SJSA1 (cell line): ENCODE data around the gene LTF. TPM values are rescaled to one million over a fixed set of nuclear protein-coding genes. Genes with fewer than 3 reads are reported as not detected.
"Not testable (repeated sequence)": the region's sequence is repeated elsewhere in the genome, so short reads cannot be mapped to it uniquely, and the experiment has no call there.

Source experiments
- DNase-seq, 2 experiments: peaks; one replicate each; pipeline ENCODE4 v3.0.0-alpha.2; 2015 to 2020; ENCODE audit warnings: low spot score in 2 of 2, low read depth in 1 of 2
- H3K27ac ChIP-seq: fragments of 250-450 bp; sonication (Bioruptor Pico); 2 replicates; pipeline ENCODE4 v1.5.1; 2020; ENCODE audit warnings: mild to moderate bottlenecking, moderate library complexity
- H3K27me3 ChIP-seq: fragments of 250-450 bp; sonication (Bioruptor Pico); replicated peaks from 2 replicates; pipeline ENCODE4 v1.5.1; 2020; ENCODE audit warnings: mild to moderate bottlenecking, moderate library complexity
- H3K36me3 ChIP-seq: fragments of 250-450 bp; sonication (Bioruptor Pico); 2 replicates; pipeline ENCODE4 v1.5.1; 2020; ENCODE audit warnings: mild to moderate bottlenecking
- H3K4me1 ChIP-seq: fragments of 250-450 bp; sonication (Bioruptor Pico); replicated peaks from 2 replicates; pipeline ENCODE4 v1.6.1; 2021; ENCODE audit warnings: mild to moderate bottlenecking
- H3K4me3 ChIP-seq: fragments of 250-450 bp; sonication (Bioruptor Pico); 2 replicates; pipeline ENCODE4 v1.5.1; 2020; ENCODE audit warnings: mild to moderate bottlenecking
- H3K9me3 ChIP-seq: fragments of 250-450 bp; sonication (Bioruptor Pico); replicated peaks from 2 replicates; pipeline ENCODE4 v1.5.1; 2020; ENCODE audit warnings: mild to moderate bottlenecking
- total RNA-seq: library from RNA; depleted of rRNA; stranded (reverse); fragments of >200 nt; shearing (Covaris generic); gene quantifications from 2 replicates; pipeline ENCODE4 v1.2.3, GENCODE V29; 2014

The LTF gene
- total RNA-seq, 1 experiment from 2014 or later = 0.08 TPM

DNA sequence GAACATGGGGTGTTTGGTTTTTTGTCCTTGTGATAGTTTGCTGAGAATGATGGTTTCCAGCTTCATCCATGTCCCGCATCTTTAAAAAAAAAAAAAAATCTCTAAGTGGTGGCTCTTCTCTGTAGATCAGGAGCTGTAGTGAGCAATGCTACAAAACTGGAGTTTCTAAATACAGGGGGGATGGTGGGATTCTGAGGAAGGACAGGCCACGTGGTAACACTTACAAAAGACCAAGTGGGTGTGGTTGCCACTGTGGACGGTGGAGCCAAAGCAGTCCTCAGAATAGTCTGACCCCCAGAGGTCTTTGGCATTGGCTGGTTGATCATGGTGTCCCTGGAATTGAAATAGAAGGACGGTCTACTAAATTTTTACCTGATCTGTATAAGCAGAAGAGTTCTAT is 50.0 kb downstream of the LTF start:
- H3K27ac ChIP-seq = no peak overlapping the region
- H3K9me3 ChIP-seq = no peaks in the 10 kb centered on the region
- DNase-seq = no peak
- H3K36me3 ChIP-seq = no peaks in the 10 kb centered on the region
- H3K4me3 ChIP-seq = no peak overlapping the region
- peaks cover 4% of the 10 kb centered on the region for H3K4me1 ChIP-seq
- no peaks in the 10 kb centered on the region for H3K27me3 ChIP-seq

DNA sequence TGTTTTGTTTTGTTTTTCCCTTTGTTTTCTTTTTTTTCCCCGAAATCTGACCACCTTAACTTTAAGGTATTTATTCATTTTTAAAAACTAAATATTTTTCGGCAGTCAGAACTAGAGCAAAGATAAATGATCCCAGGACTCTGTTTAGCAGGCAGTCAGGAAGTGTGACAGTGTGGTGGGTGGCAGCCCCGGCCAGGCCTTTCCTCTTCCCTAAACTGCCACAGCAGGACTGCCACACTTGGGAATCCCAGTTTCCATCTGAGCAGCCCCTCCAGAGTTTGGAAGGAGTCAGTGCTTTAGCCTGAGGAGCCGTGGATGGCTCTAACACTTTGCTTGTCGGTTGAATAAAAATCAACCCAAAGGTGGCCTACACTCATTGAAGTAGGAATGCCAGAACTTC is 50.8 kb downstream of the LTF start:
- Histone ChIP-seq H3K9me3 (no peaks in the 10 kb centered on the region), H3K27me3 (no peaks in the 10 kb centered on the region), H3K27ac (no peak overlapping the region), H3K4me3 (no peak overlapping the region), H3K36me3 (no peaks in the 10 kb centered on the region), H3K4me1 (peaks cover 4% of the 10 kb centered on the region)
- DNase-seq = no peak

DNA sequence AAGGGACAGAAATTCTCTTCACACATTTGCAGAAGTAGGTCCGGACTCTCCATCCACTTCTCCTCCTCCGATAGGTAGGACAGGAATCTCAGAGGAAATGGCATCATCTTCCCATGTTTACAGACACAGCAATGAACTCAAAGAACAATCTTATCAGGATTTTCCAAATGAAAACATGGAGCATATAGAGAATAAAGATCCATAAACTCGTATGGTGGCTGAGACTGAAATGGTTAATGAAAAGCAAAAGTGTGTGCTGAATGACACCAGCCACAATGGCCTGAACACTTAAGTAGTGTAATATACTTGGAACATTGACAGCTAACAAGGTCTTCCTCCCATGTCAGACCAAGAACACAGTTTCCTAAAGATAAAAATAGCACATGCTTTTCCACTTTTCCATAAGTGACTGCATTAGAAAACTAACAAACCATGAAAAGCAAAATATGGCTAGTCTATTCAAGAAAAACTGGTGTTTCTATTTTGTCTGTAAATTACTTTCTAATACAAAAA is 51.9 kb downstream of the LTF start:
- no peaks in the 10 kb centered on the region for H3K9me3 ChIP-seq
- DNase-seq = no peak
- H3K4me1 ChIP-seq = peaks cover 11% of the 10 kb centered on the region
- H3K27me3 ChIP-seq = no peaks in the 10 kb centered on the region
- no peak overlapping the region for H3K27ac ChIP-seq
- H3K36me3 ChIP-seq = no peaks in the 10 kb centered on the region
- H3K4me3 ChIP-seq = no peak overlapping the region

DNA sequence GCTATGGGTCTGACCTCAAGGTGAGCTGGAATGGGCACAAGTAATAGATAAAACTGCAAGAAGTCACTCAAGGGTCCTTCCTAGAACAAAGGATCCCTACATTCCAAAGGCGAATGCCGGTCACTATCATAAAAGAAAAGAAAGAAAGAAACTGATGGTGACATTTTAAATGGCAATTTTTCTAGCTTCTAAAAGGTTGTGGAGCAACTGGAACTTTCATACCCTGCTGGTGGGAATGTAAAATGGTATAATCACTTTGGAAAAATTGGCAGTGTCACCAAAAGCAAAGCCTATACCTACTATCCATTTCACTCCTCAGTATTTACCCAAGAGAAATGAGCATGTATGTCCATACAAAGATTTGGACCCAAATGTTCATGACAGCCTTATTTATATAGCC is 53.4 kb downstream of the LTF start:
- Histone ChIP-seq H3K36me3 (no peaks in the 10 kb centered on the region), H3K27ac (no peak overlapping the region), H3K9me3 (no peaks in the 10 kb centered on the region), H3K27me3 (no peaks in the 10 kb centered on the region), H3K4me3 (no peak overlapping the region), H3K4me1 (peaks cover 26% of the 10 kb centered on the region)
- DNase-seq = no peak

GRCh38 chr3:46410669-46411068 is 54.0 kb downstream of the LTF start:
- H3K27ac ChIP-seq = no peak overlapping the region
- peaks cover 32% of the 10 kb centered on the region for H3K4me1 ChIP-seq
- H3K36me3 ChIP-seq = no peaks in the 10 kb centered on the region
- DNase-seq = no peak
- no peak overlapping the region for H3K4me3 ChIP-seq
- H3K27me3 ChIP-seq = no peaks in the 10 kb centered on the region
- no peaks in the 10 kb centered on the region for H3K9me3 ChIP-seq

DNA sequence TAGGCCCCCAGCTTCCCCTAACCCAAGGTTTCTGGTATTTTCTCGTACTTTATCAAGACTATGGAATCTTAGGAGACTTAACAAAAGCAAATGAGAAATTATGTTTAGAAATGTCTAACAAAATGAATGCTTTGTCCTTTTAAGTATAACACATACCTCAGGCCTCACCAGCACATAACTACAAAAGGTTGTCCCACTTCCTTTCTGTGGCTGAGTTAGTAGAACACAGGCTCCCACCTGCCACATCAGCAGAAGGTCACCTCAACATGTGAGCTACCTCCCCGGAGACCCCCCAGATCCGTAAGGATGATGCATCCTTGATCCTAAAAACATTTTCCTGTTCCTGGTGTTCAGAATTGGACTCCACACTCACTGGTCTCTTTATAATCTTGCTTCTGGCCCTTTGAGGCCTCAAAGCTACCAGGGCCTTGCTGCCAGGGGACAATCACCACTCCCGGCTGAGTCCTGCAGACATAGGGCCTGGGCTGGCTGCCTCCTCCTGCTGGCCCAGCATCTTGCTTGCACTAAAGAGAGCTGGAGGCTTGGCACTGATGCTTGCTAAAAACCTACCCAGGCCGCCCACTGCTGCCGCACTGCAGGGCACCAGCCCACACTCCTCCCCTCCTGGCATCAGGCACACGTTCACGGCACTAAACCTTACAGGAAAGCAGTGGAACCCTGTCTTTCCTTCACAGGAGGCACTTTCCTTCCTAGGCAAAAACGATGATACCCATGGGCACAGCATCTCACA is 54.8 kb downstream of the LTF start:
- Histone ChIP-seq H3K4me3 (no peak overlapping the region), H3K9me3 (no peaks in the 10 kb centered on the region), H3K27ac (no peak overlapping the region), H3K4me1 (peaks cover 40% of the 10 kb centered on the region), H3K36me3 (no peaks in the 10 kb centered on the region), H3K27me3 (no peaks in the 10 kb centered on the region)
- DNase-seq = no peak

DNA sequence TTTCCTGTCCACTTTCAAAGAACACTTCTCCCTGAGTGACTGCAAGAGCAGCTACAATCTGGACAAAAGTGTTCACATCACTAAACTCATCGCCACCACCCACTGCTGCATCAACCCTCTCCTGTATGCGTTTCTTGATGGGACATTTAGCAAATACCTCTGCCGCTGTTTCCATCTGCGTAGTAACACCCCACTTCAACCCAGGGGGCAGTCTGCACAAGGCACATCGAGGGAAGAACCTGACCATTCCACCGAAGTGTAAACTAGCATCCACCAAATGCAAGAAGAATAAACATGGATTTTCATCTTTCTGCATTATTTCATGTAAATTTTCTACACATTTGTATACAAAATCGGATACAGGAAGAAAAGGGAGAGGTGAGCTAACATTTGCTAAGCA is 55.9 kb downstream of the LTF start:
- Histone ChIP-seq H3K4me3 (no peak overlapping the region), H3K27me3 (no peaks in the 10 kb centered on the region), H3K27ac (no peak overlapping the region), H3K9me3 (no peaks in the 10 kb centered on the region), H3K36me3 (no peaks in the 10 kb centered on the region), H3K4me1 (peaks cover 42% of the 10 kb centered on the region)
- no peak for DNase-seq

DNA sequence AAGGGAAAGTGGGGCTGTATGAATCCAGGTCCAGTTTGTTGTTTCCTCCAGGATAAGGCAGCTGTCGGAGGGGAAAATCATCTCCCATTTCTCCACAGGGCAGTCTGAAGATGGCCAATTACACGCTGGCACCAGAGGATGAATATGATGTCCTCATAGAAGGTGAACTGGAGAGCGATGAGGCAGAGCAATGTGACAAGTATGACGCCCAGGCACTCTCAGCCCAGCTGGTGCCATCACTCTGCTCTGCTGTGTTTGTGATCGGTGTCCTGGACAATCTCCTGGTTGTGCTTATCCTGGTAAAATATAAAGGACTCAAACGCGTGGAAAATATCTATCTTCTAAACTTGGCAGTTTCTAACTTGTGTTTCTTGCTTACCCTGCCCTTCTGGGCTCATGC is 56.7 kb downstream of the LTF start:
- Histone ChIP-seq H3K27me3 (no peaks in the 10 kb centered on the region), H3K27ac (no peak overlapping the region), H3K4me3 (no peak overlapping the region), H3K9me3 (no peaks in the 10 kb centered on the region), H3K36me3 (no peaks in the 10 kb centered on the region), H3K4me1 (peaks cover 41% of the 10 kb centered on the region)
- DNase-seq = no peak

GRCh38 chr3:46406788-46407611 is 57.7 kb downstream of the LTF start, which contains the start of the genes CCR5AS and CCRL2:
CCR5AS (minus strand) TSS chr3:46407066.
CCRL2 (plus strand) TSS chr3:46407259; CDS start chr3:46408080, 821 bp downstream.
- DNase-seq = peak; percentile 44 to 62
- H3K27ac ChIP-seq = peak within 1 kb of the TSS; percentile 71
- no peaks in the 10 kb centered on the region for H3K27me3 ChIP-seq
- H3K9me3 ChIP-seq = no peaks in the 10 kb centered on the region
- no peaks in the 10 kb centered on the region for H3K36me3 ChIP-seq
- peak within 1 kb of the TSS; percentile 16 for H3K4me3 ChIP-seq
- peaks cover 38% of the 10 kb centered on the region for H3K4me1 ChIP-seq

DNA sequence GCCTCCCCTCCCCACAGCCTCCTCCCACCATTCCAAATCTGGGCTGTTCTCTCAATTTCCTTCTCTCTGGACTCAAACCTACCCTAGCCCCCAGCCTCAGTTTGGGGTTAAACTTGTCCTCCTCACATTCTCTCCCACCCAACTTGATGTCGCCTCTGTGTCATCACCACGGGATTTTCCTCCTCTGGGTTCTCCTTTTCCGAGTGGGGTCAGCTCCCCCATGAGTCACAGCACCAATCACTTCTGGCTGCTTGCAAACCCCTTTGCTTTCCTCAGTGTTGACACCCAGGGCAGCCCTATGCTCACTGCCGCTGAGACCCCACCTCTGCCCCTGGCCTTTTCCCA is 58.3 kb downstream of the LTF start:
- no peaks in the 10 kb centered on the region for H3K9me3 ChIP-seq
- no peaks in the 10 kb centered on the region for H3K27me3 ChIP-seq
- no peak overlapping the region for H3K4me3 ChIP-seq
- H3K36me3 ChIP-seq = no peaks in the 10 kb centered on the region
- H3K27ac ChIP-seq = no peak overlapping the region
- DNase-seq = no peak
- H3K4me1 ChIP-seq = peaks cover 38% of the 10 kb centered on the region

GRCh38 chr3:46405301-46406019 is 59.2 kb downstream of the LTF start:
- no peak overlapping the region for H3K27ac ChIP-seq
- H3K4me3 ChIP-seq = no peak overlapping the region
- DNase-seq = peak in 1 of 2 experiments; percentile 34
- H3K4me1 ChIP-seq = peaks cover 40% of the 10 kb centered on the region
- H3K27me3 ChIP-seq = no peaks in the 10 kb centered on the region
- H3K9me3 ChIP-seq = no peaks in the 10 kb centered on the region
- H3K36me3 ChIP-seq = no peaks in the 10 kb centered on the region

DNA sequence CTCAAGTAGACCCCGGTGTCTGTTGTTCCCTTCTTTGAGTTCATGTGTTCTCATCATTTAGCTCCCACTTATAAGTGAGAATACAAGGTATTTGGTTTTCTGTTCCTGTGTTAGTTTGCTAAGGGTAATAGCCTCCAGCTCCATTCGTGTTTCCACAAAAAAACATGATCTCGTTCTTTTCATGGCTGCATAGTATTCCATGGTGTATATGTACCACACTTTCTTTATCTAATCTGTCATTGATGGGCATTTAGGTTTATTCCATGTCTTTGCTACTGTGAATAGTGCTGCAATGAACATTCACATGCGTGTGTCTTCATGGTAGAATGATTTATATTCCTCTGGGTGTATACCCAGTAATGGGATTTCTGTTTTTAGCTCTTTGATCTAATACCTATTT is 61.8 kb downstream of the LTF start:
- not testable (repeated sequence) for H3K4me3 ChIP-seq, H3K9me3 ChIP-seq, DNase-seq, H3K27ac ChIP-seq, H3K36me3 ChIP-seq, H3K27me3 ChIP-seq
- H3K4me1 ChIP-seq = peaks cover 48% of the 10 kb centered on the region

DNA sequence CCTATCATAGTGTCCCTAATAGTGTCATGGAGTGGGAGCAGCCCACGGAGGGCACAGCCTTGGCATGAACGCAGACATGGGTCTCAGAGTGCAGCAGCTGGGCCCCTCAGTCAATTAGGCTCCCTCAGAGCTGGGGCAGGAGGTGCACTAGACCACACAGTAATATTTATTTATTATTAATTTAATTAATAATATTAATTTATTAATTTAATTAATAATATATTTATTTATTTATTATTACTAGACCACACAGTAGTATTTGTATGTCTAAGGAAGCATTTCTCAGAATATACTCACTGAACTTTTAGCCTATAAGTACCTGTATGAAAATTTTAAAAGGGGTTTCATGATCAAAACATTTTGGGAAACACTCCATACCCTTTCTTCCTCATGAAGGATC is 63.1 kb downstream of the LTF start:
- H3K4me1 ChIP-seq = peaks cover 35% of the 10 kb centered on the region
- no peaks in the 10 kb centered on the region for H3K27me3 ChIP-seq
- H3K36me3 ChIP-seq = no peaks in the 10 kb centered on the region
- no peak overlapping the region for H3K4me3 ChIP-seq
- no peaks in the 10 kb centered on the region for H3K9me3 ChIP-seq
- H3K27ac ChIP-seq = no peak overlapping the region
- no peak for DNase-seq

GRCh38 chr3:46400846-46401245 is 63.9 kb downstream of the LTF start:
- no peak for DNase-seq
- Histone ChIP-seq H3K4me3 (no peak overlapping the region), H3K27ac (no peak overlapping the region), H3K9me3 (no peaks in the 10 kb centered on the region), H3K36me3 (no peaks in the 10 kb centered on the region), H3K27me3 (no peaks in the 10 kb centered on the region), H3K4me1 (peaks cover 28% of the 10 kb centered on the region)
